ENCODE results near the gene ATF3. TPM values are rescaled to one million over a fixed set of nuclear protein-coding genes. Genes with fewer than 3 reads are reported as not detected.

ATF3 gene
- total and polyA plus RNA-seq, 4 donors, result 1.1 to 8.8 (median 5.5) TPM

- Histone ChIP-seq H3K36me3 (ENCODE audit: control insufficient read depth in 4 of 4, insufficient read depth in 3 of 4, low read depth in 1 of 4, low read length in 3 of 4) (no peaks in the 10 kb centered on the region), H3K27me3 (ENCODE audit: control insufficient read depth in 4 of 4, insufficient read depth in 4 of 4, low read length in 3 of 4) (peaks cover 0 to 6% (median 3%) of the 10 kb centered on the region in 4 donors), H3K27ac (ENCODE audit: low read depth in 1 of 2, low read length in 2 of 2) (no peak overlapping the region), H3K9ac (ENCODE audit: low read depth in 1 of 2, low read length in 2 of 2) (no peak overlapping the region), H3K4me3 (ENCODE audit: low read depth in 1 of 3, low read length in 3 of 3) (no peak overlapping the region), H3K9me3 (ENCODE audit: control insufficient read depth in 4 of 4, low read length in 3 of 4) (no peaks in the 10 kb centered on the region), H3K4me1 (ENCODE audit: control insufficient read depth in 4 of 4, insufficient read depth in 4 of 4, low read length in 3 of 4) (no peaks in the 10 kb centered on the region)
- no peak for DNase-seq (ENCODE audit: low spot score)
- TF ChIP-seq RXRA (IDR thresholded peaks at IDR 0.05) (no peak), TAF1 (conservative IDR thresholded peaks at IDR 0.05) (no peak), RAD21 (IDR thresholded peaks at IDR 0.05) (no peak), ZBTB33 (IDR thresholded peaks at IDR 0.05) (no peak), JUND (IDR thresholded peaks at IDR 0.05) (no peak)
- WGBS, result 39% methylated on average over 13 of the region's 13 CpGs
These were observed 20.6 kb upstream of the ATF3 start for GRCh38 chr1:212587888-212588510.

- Histone ChIP-seq H3K9me3 (ENCODE audit: control insufficient read depth in 4 of 4, low read length in 3 of 4) (no peaks in the 10 kb centered on the region), H3K4me3 (ENCODE audit: low read depth in 1 of 3, low read length in 3 of 3) (no peak overlapping the region), H3K9ac (ENCODE audit: low read depth in 1 of 2, low read length in 2 of 2) (no peak overlapping the region), H3K36me3 (ENCODE audit: control insufficient read depth in 4 of 4, insufficient read depth in 3 of 4, low read depth in 1 of 4, low read length in 3 of 4) (no peaks in the 10 kb centered on the region), H3K27ac (ENCODE audit: low read depth in 1 of 2, low read length in 2 of 2) (no peak overlapping the region), H3K27me3 (ENCODE audit: control insufficient read depth in 4 of 4, insufficient read depth in 4 of 4, low read length in 3 of 4) (peaks cover 0 to 6% (median 3%) of the 10 kb centered on the region in 4 donors), H3K4me1 (ENCODE audit: control insufficient read depth in 4 of 4, insufficient read depth in 4 of 4, low read length in 3 of 4) (no peaks in the 10 kb centered on the region)
- TF ChIP-seq EGR1 (IDR thresholded peaks at IDR 0.05; ENCODE audit: low read depth in 2 of 2) (no peak), HNF4A (conservative IDR thresholded peaks at IDR 0.05) (no peak), RXRA (IDR thresholded peaks at IDR 0.05) (no peak), JUND (IDR thresholded peaks at IDR 0.05) (no peak), YY1 (IDR thresholded peaks at IDR 0.05) (no peak), RAD21 (IDR thresholded peaks at IDR 0.05) (no peak), FOXA2 (IDR thresholded peaks at IDR 0.05) (no peak), SP1 (IDR thresholded peaks at IDR 0.05) (no peak)
- TF ChIP-seq, protein P1, sequence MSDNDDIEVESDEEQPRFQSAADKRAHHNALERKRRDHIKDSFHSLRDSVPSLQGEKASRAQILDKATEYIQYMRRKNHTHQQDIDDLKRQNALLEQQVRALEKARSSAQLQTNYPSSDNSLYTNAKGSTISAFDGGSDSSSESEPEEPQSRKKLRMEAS (IDR thresholded peaks at IDR 0.05), result no peak
- TF ChIP-seq, protein P2, sequence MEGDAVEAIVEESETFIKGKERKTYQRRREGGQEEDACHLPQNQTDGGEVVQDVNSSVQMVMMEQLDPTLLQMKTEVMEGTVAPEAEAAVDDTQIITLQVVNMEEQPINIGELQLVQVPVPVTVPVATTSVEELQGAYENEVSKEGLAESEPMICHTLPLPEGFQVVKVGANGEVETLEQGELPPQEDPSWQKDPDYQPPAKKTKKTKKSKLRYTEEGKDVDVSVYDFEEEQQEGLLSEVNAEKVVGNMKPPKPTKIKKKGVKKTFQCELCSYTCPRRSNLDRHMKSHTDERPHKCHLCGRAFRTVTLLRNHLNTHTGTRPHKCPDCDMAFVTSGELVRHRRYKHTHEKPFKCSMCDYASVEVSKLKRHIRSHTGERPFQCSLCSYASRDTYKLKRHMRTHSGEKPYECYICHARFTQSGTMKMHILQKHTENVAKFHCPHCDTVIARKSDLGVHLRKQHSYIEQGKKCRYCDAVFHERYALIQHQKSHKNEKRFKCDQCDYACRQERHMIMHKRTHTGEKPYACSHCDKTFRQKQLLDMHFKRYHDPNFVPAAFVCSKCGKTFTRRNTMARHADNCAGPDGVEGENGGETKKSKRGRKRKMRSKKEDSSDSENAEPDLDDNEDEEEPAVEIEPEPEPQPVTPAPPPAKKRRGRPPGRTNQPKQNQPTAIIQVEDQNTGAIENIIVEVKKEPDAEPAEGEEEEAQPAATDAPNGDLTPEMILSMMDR (IDR thresholded peaks at IDR 0.05; ENCODE audit: low read depth, low read length, missing input control), result no peak
- DNase-seq (ENCODE audit: low spot score), result no peak
- 50% methylated on average over 3 of the region's 3 CpGs for WGBS
These were observed 19.1 kb upstream of the ATF3 start for GRCh38 chr1:212589446-212589845.

- Histone ChIP-seq H3K27me3 (ENCODE audit: control insufficient read depth in 4 of 4, insufficient read depth in 4 of 4, low read length in 3 of 4) (peaks cover 0 to 4% (median 1%) of the 10 kb centered on the region in 4 donors), H3K9ac (ENCODE audit: low read depth in 1 of 2, low read length in 2 of 2) (no peak overlapping the region), H3K4me1 (ENCODE audit: control insufficient read depth in 4 of 4, insufficient read depth in 4 of 4, low read length in 3 of 4) (no peaks in the 10 kb centered on the region), H3K4me3 (ENCODE audit: low read depth in 1 of 3, low read length in 3 of 3) (no peak overlapping the region), H3K36me3 (ENCODE audit: control insufficient read depth in 4 of 4, insufficient read depth in 3 of 4, low read depth in 1 of 4, low read length in 3 of 4) (no peaks in the 10 kb centered on the region), H3K9me3 (ENCODE audit: control insufficient read depth in 4 of 4, low read length in 3 of 4) (no peaks in the 10 kb centered on the region), H3K27ac (ENCODE audit: low read depth in 1 of 2, low read length in 2 of 2) (no peak overlapping the region)
- 78% methylated on average over 3 of the region's 3 CpGs for WGBS
- DNase-seq (ENCODE audit: low spot score), result no peak
- TF ChIP-seq, protein P2 (IDR thresholded peaks at IDR 0.05; ENCODE audit: low read depth, low read length, missing input control), result no peak
- TF ChIP-seq JUND (IDR thresholded peaks at IDR 0.05), result no peak
- TF ChIP-seq, protein P3, sequence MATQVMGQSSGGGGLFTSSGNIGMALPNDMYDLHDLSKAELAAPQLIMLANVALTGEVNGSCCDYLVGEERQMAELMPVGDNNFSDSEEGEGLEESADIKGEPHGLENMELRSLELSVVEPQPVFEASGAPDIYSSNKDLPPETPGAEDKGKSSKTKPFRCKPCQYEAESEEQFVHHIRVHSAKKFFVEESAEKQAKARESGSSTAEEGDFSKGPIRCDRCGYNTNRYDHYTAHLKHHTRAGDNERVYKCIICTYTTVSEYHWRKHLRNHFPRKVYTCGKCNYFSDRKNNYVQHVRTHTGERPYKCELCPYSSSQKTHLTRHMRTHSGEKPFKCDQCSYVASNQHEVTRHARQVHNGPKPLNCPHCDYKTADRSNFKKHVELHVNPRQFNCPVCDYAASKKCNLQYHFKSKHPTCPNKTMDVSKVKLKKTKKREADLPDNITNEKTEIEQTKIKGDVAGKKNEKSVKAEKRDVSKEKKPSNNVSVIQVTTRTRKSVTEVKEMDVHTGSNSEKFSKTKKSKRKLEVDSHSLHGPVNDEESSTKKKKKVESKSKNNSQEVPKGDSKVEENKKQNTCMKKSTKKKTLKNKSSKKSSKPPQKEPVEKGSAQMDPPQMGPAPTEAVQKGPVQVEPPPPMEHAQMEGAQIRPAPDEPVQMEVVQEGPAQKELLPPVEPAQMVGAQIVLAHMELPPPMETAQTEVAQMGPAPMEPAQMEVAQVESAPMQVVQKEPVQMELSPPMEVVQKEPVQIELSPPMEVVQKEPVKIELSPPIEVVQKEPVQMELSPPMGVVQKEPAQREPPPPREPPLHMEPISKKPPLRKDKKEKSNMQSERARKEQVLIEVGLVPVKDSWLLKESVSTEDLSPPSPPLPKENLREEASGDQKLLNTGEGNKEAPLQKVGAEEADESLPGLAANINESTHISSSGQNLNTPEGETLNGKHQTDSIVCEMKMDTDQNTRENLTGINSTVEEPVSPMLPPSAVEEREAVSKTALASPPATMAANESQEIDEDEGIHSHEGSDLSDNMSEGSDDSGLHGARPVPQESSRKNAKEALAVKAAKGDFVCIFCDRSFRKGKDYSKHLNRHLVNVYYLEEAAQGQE (IDR thresholded peaks at IDR 0.05), result no peak
- TF ChIP-seq EGR1 (IDR thresholded peaks at IDR 0.05; ENCODE audit: low read depth in 2 of 2), result no peak
- no peak for TF ChIP-seq ZBTB33 (IDR thresholded peaks at IDR 0.05)
- no peak for TF ChIP-seq GABPA (IDR thresholded peaks at IDR 0.05 in 1 of 2, conservative IDR thresholded peaks at IDR 0.05 in 1 of 2)
These were observed 16.6 kb upstream of the ATF3 start for GRCh38 chr1:212591922-212592321.
